K562 (cell line): ENCODE measurements around the gene POLR2C.

ENCODE experiments used
- GATA2 ChIP-seq: sonication (generic); formaldehyde crosslinking; IDR thresholded peaks from 2 replicates; pipeline ENCODE4 v1.4.0; 2020; ENCODE audit warnings: mild to moderate bottlenecking, missing genetic modification reagents
- HIVEP1 ChIP-seq: fragments of 250-450 bp; sonication (Bioruptor Pico); IDR thresholded peaks from 2 replicates; pipeline ENCODE4 v1.4.0; 2020; ENCODE audit warnings: mild to moderate bottlenecking
- NBN ChIP-seq: fragments of 450-650 bp; IDR thresholded peaks from 2 replicates; pipeline ENCODE4 v1.6.1; 2016; ENCODE audit warnings: low read depth, mild to moderate bottlenecking

GRCh38 chr16:57427307-57427706, 35.2 kb upstream of the POLR2C start:
- TF ChIP-seq NBN (no peak), HIVEP1 (CRISPR knock-in tag) (no peak), GATA2 (CRISPR knock-in tag) (no peak)
